GM23338 (cell line): ENCODE results near the gene HLCS.

Source experiments
- CTCF ChIP-seq, 2 experiments: fragments of 200-600 bp in 1 of 2; sonication (generic) in 1 of 2; conservative IDR thresholded peaks; 2 replicates each; pipeline versions ENCODE4 v1.5.1 to v1.6.1; 2016 to 2017; ENCODE audit warnings: antibody characterized with exemption in 2 of 2, low read depth in 2 of 2, mild to moderate bottlenecking in 2 of 2, moderate library complexity in 1 of 2
- ETS1 ChIP-seq: IDR thresholded peaks from 2 replicates; pipeline ENCODE4 v1.6.1; 2016; ENCODE audit warnings: antibody characterized with exemption
- EZH2 ChIP-seq: fragments of 200-600 bp; sonication (generic); IDR thresholded peaks from one replicate; pipeline ENCODE4 v1.8.0; 2017; ENCODE audit warnings: antibody characterized with exemption, mild to moderate bottlenecking, low read depth; ENCODE audit not compliant: unreplicated experiment
- EZH2phosphoT487 ChIP-seq: fragments of 200-600 bp; sonication (generic); IDR thresholded peaks from one replicate; pipeline ENCODE4 v1.8.1; 2018; ENCODE audit warnings: antibody characterized with exemption; ENCODE audit not compliant: unreplicated experiment
- POLR2AphosphoS5 ChIP-seq: IDR thresholded peaks from 2 replicates; pipeline ENCODE4 v1.6.1; 2016; ENCODE audit warnings: antibody characterized with exemption, low read depth
- STAT1 ChIP-seq: IDR thresholded peaks from one replicate; pipeline ENCODE4 v1.6.1; 2016; ENCODE audit warnings: antibody characterized with exemption; ENCODE audit not compliant: unreplicated experiment
- ZNF331 ChIP-seq: fragments of 250-450 bp; sonication (Bioruptor Pico); IDR thresholded peaks from 2 replicates; pipeline ENCODE4 v1.5.0; 2020; ENCODE audit warnings: low read depth, mild to moderate bottlenecking, moderate library complexity

- TF ChIP-seq EZH2phosphoT487 (no peak), CTCF (conservative IDR thresholded peaks at IDR 0.05; ENCODE audit: low read depth in 2 of 2) (no peak), EZH2 (no peak), ZNF331 (no peak), STAT1 (no peak), POLR2AphosphoS5 (no peak), ETS1 (no peak)
Observed at GRCh38 chr21:36968414-36968813, 1.9 kb upstream of the HLCS start.
